ENCODE data around the gene TRIM74.
"Not testable (repeated sequence)": the region's sequence is repeated elsewhere in the genome, so short reads cannot be mapped to it uniquely, and the experiment has no call there.

DNA sequence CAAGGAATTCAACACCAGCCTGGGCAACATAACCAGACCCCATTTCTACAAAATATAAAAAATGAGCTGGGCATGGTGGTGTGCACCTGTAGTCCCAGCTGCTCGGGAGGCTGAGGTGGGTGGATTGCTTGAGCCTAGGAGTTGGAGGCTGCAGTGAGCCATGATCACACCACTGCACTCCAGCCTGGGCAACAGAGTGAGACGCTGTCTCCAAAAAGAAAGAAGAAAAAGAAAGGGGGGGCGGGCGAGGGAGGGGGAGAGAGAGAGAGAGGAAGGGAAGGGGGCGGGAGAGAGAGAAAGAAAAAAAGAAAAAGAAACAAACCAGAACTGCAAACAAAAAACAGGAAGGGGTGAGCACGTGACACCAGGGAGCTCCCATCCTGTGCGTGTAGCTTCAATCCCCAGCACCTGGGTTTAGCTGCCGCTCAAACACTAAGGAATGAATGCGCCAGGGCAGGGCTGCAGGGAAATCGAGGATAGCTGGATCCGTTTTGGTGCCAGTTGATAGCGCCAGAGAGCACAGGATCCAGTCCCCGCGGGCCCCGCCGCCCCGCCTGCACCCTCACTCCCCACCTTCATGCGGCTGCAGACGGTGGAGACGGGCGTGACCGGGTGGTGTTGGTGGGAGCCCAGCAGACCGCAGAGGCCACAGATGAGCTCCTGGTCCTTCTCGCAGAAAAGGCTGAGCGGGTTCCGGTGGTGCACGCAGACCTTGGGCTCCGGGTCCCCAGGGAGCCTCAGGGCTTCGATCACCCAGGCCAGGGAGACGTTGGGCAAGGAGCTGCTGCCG is 3.9 kb downstream of the TRIM74 start:
- TF ChIP-seq POLR2AphosphoS5, POLR2A, TAF1, SPI1 (IDR thresholded peaks at IDR 0.05; ENCODE audit: low read depth, low read length): not testable (repeated sequence)
